ENCODE results near the gene PHEX.

The PHEX gene

DNA sequence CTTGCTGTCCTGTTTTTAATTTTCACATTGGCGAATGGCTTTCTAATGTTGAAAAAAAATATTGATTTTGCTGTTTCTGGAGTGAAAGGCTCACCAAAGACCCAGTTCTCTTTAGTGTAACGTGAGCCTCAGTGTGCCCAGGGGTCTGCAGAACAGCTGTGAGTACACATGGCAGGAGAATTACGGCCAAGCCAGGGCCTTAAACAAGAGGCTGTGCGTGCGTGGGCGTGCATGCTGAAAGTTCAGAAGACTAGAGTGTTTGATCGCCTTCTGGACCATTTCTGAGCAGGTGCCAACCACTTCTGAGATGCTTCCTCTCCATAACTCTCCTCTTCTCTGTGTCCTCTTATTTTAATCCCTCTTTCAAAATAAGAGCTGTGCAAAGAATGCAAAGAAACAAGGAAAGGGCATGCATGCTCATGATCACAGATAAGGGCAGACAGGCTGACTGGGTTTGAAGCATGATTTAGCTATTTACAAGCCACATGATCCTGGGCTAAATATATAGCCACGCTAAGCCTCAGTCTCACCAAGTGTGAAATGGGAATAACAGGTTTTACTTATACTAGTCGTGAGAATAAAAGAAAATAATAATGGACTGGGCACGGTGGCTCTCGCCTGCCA is 9.9 kb downstream of the PHEX start:
- peak in 1 of 2 donors; percentile 14 for DNase-seq

DNA sequence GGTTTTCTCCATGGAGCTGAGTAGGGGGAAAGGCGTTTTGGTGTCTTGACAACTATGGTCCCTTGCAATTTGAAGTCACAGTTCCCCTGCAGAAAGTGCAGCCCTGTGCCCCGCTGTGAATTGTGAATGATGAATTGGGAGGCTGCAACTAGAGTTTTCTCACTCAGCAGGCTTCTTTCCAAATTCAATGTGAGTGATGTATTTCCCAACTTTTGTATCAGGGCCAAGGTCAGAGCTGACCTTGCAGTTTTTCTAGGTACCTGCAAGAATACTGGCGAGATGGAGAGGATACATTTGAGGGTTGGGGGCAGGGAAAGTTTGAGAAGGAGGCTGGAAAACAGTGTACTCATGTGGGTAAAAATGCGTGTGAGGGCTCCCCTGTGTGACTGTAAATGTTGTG is 11.7 kb downstream of the PHEX start:
- DNase-seq = no peak

DNA sequence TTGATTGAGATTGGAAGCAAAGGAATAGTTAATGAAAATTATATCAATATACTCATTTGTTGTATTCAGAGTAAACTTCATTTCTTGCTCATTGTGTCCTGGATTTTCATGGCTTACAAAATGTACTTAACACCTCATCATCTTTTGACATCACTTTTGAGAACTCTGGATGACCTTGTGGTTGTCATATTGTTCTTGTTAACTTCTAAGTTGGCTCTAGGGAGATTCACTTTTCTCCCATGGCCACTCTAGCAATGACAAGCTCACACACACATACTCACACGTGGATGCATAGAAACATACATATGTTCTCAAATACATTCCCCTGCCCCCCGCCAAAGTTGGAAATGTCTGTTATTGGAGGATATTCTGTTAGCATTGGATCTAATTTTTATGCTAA is 15.3 kb downstream of the PHEX start:
- no peak for DNase-seq

DNA sequence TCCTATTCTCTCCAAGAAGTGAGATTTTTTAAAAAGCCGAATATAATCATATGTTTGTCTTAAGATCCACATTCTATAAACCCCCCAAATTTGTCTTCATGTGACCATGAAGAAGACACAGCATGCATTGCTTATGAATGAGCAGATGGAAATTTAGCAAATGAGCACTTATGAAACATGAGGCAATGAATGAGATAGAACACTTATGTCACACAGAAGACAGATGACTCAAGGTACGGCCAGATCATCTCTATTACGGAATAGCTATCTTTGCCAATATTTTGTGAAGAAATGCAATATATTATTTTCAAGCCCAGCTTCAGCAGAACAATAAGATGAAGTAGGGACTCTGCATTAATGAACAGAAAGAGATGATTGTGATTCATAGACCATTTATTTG is 21.4 kb downstream of the PHEX start:
- DNase-seq = no peak

DNA sequence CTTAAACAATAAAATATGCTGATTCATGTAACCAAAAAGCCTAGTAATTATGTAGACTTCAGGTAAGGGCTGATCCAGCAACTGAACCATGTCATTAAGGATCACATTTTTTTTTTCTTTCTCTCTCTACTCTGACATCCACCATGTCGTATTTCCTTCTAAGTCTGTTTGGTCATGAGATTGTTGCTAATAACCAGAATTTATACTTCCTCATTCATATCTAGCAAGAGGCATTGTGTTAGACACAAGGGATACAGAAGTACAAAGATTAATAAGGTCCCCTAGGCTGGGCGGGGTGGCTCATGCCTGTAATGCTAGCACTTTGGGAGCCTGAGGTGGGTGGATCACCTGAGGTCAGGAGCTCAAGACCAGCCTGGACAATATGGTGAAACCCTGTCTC is 24.1 kb downstream of the PHEX start:
- DNase-seq = no peak

DNA sequence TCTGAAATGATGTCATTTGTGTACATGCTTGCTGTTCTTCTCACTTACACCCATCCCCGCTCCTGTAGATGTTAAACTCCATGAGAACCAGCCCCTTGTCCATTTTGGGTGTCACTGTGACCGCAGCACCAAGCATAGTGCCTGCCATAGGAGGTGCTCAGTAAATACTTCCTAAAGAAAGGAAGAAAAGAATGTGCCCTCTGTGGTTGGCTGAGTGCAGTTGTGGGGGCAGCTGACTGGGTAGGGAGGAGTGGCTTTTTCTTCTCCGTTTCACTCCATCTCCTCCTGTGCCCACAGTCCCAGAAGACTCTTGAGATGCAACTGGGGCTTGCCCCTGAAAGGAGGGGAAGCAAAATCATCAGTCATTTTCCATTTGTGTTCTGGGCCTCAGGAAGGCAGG is 25.5 kb downstream of the PHEX start:
- no peak for DNase-seq

DNA sequence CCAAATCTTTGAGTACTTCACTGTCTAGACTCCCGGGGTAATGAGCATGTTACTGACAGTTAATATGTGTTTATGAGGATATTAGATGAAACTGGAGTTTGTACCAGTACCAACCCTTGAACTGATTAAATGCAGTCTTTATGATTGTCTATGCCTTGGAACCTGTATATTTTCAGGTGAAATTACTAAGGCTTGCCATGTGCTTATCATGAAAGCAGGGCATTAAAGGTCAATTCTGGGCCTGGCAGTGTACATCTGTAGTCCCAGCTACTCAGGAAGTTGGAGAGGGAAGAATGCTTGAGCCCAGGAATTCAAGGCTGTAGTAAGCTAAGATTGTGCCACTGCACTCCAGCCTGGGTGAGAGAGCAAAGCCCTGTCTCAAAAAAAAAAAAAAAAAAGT is 27.6 kb downstream of the PHEX start:
- DNase-seq = no peak

DNA sequence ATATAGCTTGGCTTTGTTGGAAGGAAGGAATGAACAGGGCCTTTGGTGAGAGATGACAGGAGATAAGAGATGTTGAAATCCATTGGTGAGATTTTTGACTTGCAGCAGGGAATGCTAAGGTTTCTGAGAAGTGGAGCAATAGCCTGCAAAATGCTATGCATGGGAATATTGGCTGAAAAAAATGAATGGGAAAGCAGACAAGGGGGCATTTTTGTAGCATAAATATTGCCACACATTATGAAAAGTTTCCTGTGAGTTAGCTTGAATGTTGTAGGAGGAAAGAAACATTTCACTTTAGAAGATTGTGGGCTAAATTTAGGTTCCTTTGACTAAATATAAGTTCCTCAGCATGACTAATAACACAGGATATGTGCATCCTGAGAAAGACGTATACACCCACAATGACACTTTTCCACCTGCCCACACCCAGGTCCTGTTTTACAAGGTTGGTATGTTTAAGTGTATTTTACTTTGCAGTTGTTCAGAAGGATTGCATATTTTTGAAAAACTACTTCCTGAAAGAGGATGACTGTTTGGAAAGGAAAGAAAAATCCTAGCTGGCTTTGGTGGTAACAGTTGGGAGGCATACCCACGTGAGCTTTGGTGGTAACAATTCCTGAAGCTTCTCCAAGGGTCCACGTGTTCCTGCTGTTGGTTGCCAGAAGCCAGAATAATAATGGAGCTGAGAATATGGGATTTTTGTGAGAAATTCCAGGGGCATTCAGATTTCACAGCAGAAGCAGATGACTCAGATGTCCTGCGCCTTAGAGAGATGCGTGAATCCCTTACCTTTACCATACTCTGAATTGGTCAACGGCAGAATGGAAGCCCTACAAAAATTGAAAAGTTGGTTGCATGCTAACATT is 28.5 kb downstream of the PHEX start:
- peak; percentile 24 to 34 for DNase-seq

DNA sequence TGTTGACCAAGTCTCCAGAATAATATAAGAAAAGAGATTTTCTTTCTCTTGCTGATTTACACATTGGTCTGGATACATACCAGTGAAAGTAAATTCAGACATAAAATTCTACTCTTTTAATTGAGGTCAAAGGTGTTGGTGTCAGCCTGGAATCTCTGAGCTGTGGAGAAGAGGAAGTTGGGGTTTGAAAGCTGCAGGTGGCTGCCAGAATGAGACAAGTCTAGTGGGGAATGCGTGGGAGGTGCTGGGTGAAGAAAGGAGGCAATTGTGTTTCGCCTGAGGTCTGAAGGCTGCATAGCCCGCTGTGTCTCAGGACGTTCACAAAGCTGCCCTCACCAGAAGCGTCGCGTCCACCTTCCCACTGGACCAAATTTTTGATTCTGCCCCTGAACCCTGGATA is 31.2 kb downstream of the PHEX start:
- peak; percentile 43 to 45 for DNase-seq

DNA sequence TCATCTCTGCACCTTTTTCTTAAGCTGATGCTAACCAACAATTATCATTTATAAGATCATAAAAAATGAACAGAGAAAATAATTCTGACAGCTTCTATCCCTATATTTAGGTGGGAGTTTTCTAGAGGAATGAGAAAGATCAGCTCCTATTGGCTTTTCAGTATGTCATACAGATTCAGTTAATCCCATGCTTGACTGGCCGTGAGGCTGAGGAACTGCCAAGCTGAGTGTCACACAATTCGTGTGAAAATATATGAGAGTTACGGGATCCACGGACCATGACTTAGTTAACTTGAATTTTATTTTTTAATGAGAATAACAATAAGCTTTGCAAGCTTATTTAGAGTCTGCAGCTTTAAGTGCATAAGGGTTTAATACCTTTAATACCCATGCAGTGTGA is 37.5 kb downstream of the PHEX start:
- no peak for DNase-seq

DNA sequence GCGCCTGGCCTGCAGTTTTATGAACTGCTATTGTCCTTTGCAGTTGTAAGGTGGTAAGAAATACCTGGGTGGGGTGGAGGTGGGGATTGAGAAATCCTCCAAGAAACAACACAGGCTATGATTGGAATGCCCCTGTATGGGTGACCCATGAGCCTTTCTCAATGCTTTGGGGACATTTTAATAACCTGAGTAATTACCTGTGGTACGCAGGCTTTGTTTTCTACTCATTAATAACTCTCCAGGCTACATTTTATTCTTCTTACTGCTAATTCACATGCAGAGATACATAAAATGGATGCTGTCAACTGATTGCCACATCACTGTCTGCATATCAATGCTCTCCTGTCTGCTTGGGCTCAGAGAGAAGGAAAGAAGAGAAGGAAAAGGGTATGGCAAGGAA is 41.8 kb downstream of the PHEX start:
- DNase-seq = no peak

DNA sequence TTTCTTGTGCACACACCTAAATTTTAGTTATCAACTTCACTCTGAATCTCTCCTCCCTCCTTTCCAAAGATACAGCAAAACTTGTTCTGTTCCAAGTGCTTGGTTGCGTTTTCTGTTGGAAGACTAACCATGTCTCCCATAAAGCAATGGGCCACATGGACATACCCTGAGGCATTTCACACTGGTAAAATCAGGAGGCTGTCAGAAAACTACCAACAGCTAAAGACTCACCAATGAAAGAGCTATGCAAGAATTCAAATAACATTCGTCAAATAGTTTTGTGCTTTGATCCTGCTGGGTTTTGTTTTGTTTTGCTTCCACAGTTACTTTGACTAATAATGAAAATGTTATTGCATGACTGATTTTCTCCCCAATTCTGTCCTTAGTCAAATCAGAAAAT is 46.0 kb downstream of the PHEX start:
- no peak for DNase-seq

DNA sequence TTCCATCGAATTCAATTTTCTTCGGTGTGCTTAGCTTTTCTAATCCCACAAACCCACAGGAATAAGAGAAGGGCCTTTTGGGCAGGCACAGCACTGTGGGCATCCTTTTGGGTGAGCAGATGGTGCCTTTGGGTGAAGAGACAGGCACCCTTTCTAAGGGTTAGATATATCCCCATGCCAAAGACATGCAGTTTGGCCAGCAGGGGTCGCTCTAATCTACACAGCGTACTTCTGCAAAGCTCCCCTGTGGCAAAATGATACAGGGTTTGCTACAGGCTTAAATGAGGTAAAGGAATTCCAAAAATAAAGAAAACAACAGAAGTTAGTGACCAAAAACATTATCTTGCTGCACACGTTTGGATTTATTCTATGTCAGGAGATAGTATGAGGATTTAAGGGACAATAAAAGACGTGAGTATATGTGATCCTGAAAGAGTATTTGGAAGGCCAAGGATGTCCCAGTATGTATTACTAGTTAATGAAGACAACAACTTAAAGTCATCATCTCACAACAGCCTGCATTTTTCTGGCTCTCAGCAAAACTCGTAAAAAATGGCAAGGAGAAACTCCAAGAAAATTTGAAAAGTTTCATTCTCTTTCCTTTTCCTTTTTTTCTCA is 49.5 kb downstream of the PHEX start:
- DNase-seq = peak; percentile 63 to 65

DNA sequence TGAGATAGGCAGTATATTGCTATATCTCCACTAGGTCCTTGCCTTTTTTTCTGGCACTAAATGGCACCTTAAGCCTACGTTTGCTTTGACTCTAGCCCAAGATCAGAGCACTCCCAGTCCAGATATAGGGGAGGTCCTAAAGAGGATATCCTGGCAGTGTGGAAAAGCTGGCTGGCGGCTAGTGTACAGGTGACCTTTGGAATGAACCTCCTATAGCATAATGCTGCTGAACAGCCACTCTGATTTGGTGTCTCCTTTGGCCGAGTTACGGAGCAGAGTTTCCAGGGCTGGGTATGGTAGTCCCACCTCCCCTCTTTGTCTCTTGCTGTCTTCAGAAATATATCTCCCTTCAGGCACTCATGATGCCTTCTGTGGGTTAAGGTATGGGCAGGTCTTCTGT is 53.9 kb downstream of the PHEX start:
- DNase-seq = no peak

DNA sequence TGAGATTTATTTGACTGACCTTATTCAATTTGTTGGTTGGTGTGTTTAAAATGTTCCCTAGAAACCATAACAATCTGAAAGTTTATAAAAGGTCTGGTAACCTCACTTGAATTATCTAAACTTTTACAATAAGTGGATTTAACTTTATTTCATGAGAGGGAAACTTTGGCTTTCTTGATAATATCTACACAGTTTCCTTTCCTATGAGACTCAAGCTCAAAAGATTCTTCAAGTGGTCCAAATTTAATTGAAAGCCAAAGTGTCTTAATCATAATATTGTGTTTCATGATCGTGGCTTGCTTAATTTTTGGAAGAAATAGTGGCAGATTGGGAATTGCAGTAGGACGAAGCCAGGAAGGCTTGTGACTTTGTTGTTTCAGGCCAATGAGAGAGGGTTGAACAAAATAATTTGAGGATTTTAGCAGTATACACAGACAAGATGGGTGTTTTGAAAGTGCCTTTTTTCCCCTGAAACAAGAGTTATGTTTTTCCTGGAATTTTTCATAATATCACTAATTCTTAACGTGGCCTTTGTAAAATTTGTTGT is 55.0 kb downstream of the PHEX start:
- no peak for DNase-seq

DNA sequence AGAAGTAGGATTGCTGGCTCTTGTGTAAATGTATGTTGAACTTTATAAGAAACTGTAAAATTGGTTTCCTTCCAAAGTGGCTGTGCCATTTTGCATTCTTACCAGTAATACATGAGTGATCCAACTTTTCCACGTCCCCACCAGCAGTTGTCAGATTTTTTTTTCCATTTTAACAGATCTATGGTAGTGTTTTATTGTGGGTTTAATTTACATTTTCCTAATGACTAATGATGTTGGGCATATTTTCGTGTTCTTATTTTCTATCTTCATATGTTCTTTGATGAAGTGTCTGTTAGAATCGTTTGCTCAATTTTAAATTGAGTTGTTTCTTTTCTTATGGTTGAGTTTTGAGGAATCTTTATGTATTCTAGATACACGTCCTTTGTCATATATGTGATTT is 56.2 kb downstream of the PHEX start:
- DNase-seq = no peak

DNA sequence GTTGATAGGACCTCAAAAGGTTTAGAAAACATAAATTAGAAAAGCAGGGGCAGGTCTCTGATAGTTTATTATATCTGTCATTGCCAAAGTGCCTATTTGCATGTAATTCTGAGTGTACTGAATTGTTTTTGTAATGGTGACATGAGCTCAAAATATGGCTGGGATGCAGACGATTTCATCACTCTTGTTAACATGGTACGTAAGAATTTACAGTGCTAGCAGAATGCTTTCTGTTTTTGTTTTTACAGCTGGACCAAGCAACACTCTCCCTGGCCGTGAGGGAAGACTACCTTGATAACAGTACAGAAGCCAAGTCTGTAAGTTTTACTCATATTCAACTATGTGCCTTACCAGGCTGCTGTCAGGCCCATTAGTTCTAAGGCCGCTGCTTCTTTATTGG is 58.1 kb downstream of the PHEX start:
- no peak for DNase-seq

DNA sequence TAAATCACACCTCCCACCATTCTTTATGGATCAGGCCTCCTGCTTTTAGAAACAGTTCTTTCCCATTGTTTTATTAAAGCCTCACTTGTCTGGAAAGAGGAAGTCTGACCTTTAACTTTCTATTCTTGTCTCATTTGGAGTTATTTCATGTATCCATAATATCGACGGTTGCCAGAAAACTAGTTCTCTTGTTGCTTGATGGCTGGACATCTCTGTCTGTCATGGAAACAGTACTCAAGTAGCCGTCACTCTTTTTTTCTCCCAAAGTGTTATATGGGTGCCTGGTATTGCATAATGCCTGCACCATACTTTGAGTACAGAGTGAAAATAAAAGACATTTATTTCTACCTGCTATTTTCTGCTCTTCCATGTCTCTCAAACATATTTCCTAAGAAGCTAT is 61.4 kb downstream of the PHEX start:
- no peak for DNase-seq

DNA sequence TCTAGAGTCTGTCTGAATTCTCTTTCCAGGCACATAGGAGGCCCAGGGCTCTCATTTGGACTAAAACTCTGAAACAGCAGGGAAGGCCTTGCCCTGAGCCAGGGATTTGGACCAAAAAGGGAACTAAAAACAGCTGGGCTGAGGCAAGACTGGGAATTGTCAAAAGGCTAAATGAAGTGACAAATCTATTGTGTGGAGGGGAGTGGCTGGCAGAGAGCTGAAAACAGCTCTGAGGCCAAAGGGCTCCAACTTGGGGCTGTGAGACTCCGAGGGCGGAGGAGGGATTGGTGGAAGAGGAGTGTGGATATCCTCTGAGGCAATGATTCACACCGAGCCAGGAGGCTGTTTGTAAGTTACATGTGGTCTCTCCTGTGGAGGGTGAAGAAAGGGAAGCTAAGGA is 63.2 kb downstream of the PHEX start:
- DNase-seq = no peak

DNA sequence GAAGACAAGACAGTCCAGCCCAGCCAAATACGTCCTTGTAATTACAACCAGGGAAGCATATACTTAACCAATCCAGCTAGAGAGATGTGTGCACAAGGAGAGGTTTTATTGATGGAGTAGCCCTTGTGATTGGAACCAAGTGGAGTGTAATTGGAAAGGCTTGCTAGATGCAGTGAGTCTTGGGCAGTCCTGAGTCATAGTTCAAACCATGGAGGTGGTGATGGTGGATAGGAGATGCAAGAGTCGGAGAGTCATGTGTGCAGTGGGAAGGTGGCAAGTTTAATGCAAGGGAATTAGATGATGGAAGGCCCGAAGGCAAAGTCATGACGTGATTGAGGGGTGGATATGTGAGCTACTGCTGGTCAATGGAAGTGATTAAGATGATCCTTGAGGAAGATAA is 63.7 kb downstream of the PHEX start:
- DNase-seq = no peak

DNA sequence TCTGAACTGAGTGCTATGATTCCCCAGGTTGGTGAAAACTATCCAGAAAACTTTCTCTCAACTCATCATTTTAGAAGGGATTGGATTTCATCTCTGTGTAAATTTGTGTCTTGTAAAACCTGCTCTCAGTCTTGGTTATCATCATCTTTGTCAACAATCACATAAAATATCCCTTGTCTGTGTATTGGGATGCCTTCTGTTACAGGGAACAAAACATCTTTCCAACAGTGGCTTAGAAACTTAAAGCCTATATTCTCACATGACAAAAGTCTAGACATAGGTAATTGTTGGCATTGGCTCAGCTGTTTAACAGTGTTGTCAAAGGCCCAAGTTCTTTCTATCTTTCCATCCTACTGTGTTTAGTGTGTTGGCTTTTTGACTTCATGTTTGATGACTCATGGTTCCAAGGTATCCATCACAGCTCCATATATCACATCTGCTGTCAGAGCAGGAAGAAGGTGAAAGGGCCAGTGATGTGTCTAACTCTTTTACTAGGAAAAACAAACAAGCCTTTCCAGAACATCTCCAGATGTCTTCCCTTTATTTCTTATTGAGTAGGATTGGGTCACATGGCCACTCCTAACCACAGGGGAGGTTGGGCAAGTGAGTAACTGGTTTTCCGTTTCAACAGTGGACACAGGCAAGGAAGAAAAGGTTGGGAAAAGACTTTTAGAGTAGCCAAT is 65.0 kb downstream of the PHEX start:
- no peak for DNase-seq

DNA sequence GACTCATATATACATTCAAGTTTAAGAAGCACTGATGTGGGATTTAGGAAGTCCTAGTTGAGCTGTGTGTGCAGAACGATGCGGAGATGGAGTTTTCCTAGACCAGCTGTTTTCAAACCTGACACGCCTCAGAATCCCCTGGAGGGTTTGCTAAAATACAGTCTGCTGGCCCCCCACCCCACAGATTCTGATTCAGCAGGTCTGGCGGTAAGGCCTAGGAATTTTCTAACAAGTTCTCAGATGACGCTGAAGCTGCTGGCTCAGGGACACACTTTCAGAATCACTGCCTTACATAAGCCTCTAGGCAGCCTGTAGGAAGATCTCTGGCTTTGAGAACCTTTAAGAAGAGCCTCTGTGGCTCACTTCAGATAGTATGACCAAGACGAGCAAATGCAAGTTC is 73.1 kb downstream of the PHEX start:
- no peak for DNase-seq

DNA sequence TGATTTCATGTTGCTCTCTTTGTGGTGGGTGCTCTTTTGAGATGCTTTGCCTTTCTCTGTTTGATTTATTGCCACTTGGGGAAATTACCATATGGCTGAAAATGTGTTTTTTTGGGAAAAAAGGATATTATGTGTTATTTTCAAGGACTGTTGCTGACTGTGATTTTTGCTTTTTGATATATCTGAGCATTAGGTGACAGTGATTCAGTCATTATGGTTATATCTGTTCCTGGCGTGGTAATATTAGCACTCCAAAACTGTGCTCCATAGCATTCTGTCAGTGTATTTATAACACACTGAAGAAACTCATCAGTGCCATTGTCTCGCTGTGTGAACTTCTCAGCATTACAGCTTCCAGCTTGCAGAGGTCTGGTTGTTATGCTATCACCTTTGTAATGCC is 73.8 kb downstream of the PHEX start:
- no peak for DNase-seq

Measured in stimulated activated CD4-positive, alpha-beta T cell treated with anti-CD3 and anti-CD28 coated beads, Interleukin-2, amount 100 ng/mL, for 24 hours (primary cell).